Activated effector memory CD4-positive, alpha-beta T cell treated with Interleukin-2 at 50 U/mL for 16 hours (primary cell): ENCODE measurements around the gene RPL38.
A peak's percentile ranks its signal among the peaks of the same experiment; 100 is the strongest.
"Not testable (repeated sequence)": the region's sequence is repeated elsewhere in the genome, so short reads cannot be mapped to it uniquely, and the experiment has no call there.

Experiments
- DNase-seq: peaks from one replicate; pipeline ENCODE4 v3.0.0-alpha.2; 2020

The RPL38 gene

DNA sequence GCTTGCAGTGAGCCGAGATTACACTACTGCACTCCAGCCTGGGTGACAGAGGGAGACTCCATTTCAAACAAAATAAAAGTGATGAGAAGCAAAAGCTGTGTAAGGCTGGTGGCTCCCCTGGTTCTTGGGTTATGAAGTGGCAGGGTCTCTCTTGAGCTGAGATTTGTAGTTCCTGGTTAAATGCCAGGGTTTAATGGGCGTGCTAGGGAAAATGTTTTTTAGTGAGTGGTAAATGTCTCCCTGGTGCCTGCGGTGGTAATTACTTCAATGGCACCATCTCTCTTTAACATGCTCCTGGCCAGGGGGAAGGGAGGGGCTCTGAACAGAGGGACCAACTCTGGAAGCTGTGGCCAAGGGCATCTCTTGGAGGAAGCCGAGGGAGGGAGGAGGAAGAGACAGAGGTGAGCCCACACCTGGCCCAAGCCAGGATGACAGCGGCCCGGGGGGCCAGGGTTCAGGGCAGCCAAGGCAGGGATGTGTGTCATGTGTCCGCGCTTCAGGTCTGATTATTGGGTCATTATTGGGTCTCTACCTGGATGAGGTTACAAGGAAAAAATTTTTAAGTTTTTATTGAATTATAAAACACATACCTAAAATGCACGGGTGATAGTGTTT, 17.8 kb upstream of the RPL38 start:
- no peak for DNase-seq

GRCh38 chr17:74186498-74186897, 17.0 kb upstream of the RPL38 start:
- no peak for DNase-seq

DNA sequence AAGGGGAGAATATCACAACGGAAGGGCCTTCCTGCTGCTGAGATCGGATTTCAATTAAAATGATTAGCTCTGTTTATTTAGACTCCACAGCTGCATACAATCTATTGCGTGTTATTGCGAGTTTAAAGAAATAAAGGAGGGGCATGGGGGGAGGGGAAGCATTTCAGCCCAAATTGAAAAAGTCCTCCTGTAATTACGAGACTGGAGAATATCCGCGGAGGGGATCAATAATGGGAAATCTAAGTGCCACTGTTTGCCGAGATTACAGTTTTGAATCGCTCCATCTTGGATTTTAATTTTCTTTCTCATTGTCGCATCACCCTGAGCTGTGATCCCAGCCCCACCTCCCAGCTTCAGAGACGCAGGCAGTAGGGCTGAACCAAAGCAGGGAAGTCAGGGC, 15.7 kb upstream of the RPL38 start:
- DNase-seq, result no peak

- not testable (repeated sequence) for DNase-seq
Observed at GRCh38 chr17:74188687-74189086, 14.8 kb upstream of the RPL38 start.

DNA sequence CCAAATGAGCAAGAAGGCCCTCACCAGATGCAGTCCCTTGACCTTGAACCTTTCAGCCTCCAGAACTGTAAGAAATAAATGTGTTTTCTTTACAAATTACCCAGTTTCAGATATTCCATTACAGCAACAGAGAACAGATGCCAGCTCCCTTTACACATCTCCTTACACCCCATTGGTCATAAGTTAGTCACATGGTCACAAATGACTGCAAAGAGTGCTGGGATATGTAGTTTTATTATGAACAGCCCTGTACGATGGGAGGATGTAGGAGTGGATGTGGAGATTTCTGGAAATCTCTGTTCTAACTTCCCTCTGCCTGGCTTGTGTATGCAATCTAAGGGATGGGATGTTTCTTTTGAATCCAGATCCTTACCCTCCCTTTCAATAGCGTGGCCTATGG, 13.3 kb upstream of the RPL38 start:
- DNase-seq, result no peak

DNA sequence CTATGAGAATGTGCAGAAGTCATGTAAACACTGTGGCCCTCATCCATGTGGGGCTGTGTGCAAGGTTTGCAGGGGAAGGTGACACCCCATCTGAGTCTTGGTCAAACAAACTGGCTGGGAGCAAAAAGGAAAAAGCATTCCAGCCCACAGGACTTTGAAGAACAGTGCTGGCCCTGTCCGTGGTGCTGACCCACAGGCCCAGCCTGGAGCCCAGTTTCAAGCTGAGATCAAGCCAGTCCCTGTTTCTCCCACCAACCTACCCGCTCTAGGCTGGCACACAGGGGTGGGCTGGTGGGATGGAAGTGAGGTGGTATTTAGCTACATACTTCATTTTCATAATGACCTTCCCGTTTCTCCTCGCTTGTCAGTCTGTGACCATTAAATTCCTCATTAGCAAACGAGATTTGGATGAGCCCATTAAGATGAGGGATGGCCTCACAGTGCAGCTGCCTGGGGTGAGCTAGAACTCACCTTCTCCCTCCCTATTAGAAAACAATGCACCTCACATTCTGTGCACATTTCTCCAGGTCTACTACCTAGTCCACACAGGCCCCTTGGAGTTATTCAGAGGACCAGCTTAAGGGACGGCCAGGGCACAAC, 12.6 kb upstream of the RPL38 start:
- no peak for DNase-seq

DNA sequence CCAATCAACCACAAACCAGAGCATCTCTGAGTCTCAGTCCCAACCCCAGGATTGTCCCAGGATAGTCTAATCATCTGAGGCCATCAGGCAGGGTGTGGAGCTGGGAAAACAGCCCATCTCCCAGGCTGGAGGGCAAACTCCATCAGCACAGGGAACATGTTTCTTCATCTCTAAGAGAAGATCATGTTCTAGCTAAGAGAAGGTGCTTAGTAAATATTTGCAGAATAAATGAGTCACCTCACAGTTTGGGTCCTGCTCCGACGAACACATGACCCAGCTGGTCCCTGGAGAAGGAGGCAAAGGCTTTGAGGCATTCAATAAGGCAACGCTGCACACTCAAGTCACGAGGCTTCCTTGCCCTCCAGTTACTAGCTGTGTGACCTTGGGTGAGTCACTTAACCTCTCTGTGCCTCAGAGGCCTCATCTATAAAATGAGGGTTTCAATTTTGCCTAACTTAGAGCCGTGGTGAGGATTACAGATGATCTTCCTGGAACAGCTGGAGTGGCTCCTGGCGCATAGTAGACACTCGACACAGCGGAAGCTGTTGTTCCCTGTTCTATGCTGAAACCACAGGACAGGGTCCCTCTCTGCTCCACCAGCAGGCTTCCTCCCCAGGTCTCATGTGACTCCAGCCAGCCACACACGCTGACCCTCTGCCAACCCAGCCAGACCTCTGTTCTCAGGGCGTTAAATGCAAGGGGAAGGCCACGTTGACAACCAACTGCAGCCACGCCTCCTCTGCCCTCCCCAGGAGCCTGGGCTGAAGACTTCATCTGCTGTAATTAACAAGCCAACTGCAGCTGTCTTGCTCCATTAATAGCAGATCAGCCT, 10.3 kb upstream of the RPL38 start:
- DNase-seq, result no peak

DNA sequence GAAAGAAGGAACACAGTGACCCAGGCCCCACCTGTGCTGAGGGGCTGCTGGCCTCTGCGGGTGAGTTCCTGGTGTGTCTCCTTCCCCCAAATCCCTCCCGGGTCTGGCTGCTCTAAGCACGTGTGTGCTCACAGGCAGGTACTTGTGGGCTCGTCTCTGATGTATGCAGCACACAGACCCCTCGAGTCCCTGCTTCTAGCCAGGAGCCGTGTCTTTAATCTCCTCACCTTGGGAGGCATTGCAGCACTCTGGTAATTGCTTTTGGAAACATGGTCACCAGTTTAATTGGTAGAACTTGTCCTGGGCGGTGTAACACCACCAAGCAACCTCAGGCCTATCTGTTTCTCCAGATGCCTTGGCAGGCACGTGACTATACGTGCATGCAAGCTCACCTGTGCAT, 8.8 kb upstream of the RPL38 start:
- no peak for DNase-seq

- no peak for DNase-seq
Observed at GRCh38 chr17:74196541-74197317, 6.7 kb upstream of the RPL38 start.

GRCh38 chr17:74197801-74198200, 5.7 kb upstream of the RPL38 start:
- DNase-seq, result no peak

- DNase-seq, result no peak
Observed at GRCh38 chr17:74198694-74199093, 4.8 kb upstream of the RPL38 start.

DNA sequence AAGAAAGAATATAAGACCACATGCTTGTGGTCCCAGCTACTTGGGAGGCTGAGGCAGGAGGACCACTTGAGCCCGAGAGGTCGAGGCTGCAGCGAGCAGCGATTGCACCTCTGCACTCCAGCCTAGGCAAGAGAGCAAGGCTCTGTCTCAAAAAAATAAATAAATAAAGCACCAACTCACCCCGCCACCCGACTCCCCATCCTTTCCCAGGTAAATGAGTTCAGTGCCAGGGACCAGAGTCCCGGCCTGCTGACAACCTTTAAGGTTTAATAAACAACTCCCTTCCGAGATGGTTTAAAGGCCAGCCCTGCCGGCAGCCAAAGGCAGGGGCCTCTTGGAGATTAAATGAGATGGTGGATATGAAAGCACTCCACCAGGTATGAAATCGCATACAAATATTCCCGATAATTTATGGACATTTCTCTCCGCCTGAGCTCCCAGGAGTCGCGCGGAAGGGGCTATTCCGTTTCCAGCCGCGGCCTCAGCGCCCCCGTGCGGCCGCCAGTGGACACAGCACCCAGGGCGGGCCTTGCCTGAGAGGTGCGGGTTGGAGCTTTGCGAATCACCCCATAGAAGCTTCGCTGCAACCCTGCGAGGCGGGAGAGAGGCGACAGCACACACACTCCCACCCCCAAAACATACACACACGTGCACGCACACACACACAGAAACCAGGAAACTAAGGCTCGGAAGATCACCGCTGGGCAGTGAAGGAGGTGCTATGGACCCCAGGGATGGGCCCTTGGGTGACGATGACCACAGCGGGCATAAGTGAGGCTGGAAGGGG, 4.0 kb upstream of the RPL38 start:
- peak; percentile 52 for DNase-seq

GRCh38 chr17:74200112-74200511, 3.4 kb upstream of the RPL38 start:
- no peak for DNase-seq

DNA sequence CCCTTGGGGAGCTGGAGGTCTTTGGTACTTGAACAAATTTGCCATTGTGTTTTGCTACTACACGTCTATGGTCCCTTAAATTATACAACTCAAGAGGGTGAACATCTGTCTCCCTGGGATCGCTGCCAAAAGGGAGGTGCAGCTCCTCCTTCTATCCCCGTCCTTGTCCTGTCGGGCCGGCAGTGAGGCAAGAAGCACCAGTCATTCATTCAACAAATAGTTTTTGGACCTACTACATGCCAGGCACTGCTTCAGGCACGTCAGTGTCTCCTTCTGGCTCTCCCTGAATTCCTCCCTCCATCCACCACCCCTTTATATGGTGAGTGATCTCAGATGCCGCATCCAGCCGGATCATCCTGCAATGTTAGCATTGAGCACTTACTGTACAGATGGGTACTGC, 2.2 kb upstream of the RPL38 start:
- DNase-seq, result no peak

GRCh38 chr17:74201948-74202347, 1.5 kb upstream of the RPL38 start:
- DNase-seq, result no peak

DNA sequence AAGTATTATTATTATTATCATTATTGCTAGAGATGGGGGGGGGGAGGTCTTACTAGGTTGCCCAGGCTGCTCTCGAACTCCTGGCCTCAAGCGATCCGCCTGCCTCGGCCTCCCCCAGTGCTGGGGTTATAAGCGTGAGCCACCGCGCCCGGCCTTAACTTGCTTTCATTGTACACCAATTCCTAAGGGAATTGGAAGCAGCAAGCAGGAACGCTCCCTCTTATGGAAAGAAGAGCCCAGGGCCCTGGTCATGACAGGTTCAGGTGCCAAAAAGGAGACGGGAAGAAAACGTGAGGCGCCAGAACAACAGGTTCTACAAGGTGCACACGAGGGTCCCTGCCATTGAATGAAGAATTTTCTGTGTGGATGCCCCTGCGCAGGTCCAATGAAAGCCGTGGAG, 540 bp upstream of the RPL38 start:
- DNase-seq, result no peak

DNA sequence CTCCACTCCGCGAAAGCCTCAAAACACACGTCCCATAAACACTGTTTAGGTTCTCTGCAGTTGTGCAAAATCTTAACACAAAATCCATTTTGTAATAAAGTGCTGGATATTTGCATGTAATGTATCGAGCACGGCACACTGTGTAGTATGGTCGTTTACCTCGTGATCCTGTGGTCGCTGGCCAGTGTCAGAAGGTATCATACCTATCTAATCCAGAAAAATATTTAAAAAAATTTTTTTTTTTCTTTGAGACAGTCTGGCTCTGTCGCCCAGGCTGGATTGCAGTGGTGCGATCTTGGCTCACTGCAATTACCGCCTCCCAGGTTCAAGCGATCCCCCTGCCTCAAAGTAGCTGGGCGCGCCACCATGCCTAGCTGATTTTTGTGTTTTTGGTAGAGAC, 996 bp downstream of the RPL38 start:
- DNase-seq, result no peak

GRCh38 chr17:74205274-74205673, 1.8 kb downstream of the RPL38 start:
- DNase-seq, result no peak

DNA sequence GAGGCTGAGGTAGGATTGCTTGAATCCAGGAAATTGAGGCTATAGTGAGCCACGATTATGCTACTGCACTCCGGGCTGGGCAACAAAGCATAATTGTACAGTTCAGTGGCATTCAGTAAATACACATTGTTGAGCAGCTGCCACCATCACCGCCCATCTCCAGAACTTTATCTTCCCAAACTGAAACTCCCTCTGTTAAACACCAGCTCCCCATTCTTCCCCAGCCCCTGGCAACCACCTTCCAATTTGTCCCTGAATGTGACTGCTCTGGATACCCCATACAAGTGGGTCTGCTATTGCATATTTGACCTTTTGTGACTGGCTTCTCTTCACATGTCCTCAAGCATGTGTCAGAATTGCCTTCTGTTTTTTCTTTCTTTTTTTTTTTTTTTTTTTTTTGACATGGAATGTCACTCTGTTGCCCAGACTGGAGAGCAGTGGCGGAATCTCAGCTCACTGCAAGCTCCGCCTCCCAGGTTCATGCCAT, 2.9 kb downstream of the RPL38 start:
- no peak for DNase-seq

DNA sequence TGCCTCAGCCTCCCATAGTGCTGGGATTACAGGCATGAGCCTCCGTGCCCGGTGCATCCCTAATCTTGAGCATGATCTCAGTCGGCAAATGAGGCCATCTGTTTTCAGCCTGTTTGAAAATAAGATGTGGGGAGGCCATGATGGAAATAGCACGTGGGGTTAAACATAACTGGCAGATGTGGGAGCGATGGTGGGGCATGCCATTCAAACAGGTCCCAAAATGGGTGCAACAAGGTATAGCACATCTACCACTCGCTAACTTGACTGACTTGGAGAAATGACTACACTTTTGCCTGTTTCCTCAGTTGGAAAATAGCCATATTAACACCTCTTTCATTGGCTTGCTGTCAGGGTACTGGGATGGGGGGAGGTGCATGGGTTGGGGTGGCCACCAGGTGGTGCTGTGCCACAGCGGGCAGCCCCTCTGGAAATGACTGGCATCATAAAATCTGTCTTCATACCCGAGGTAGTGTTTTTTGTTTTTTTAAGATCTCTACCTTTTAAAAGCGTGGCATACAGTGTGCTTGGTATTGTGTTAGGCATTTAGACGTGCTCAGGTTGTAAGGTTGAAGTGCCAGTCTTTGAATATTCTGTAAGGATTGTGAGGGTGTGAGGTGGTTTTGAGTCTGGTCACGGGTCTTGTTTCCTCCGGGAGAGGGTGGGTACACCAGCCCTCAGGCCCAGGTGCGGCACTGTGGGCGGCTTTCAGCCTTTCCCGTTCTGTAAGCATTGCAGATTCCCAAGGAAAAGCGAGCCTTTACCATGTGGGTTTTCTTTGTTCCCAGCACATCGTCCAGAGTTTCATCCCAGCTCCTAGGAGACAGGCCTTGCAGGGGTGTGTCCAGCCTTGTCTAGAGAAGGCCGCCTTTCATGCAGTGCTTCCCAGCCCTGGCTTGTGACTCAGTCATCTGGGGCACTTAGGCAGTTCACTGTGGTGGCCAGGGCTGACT, 7.0 kb downstream of the RPL38 start:
- peak; percentile 78 for DNase-seq
